Smooth muscle cell (in vitro differentiated cells): ENCODE measurements around the gene ERMP1. TPM values are rescaled to one million over a fixed set of nuclear protein-coding genes. Genes with fewer than 3 reads are reported as not detected.
"Not testable (repeated sequence)": the region's sequence is repeated elsewhere in the genome, so short reads cannot be mapped to it uniquely, and the experiment has no call there.

Experiments
- DNase-seq: peaks from one replicate; lab custom pipeline; 2025; ENCODE audit not compliant: unreplicated experiment; lab: John Stamatoyannopoulos, UW
- H2AFZ ChIP-seq: fragments of 200-600 bp; sonication (generic); 2 replicates; pipeline ENCODE4 v1.6.0; 2016; ENCODE audit warnings: antibody characterized with exemption, low read depth, mild to moderate bottlenecking
- H3F3A ChIP-seq: fragments of 200-600 bp; sonication (generic); 2 replicates; pipeline ENCODE4 v1.6.0; 2017; ENCODE audit warnings: antibody characterized with exemption, low read depth
- H3K27ac ChIP-seq: fragments of 200-600 bp; sonication (generic); 2 replicates; pipeline ENCODE4 v1.5.1; 2016; ENCODE audit warnings: low read depth, mild to moderate bottlenecking
- H3K27me3 ChIP-seq: fragments of 200-600 bp; sonication (generic); 2 replicates; pipeline ENCODE4 v1.6.1; 2016; ENCODE audit warnings: low read depth, mild to moderate bottlenecking
- H3K36me3 ChIP-seq: fragments of 200-600 bp; sonication (generic); 2 replicates; pipeline ENCODE4 v1.5.1; 2016; ENCODE audit warnings: low read depth
- H3K4me1 ChIP-seq: fragments of 200-600 bp; sonication (generic); 2 replicates; pipeline ENCODE4 v1.5.1; 2016; ENCODE audit warnings: low read depth
- H3K4me2 ChIP-seq: fragments of 200-600 bp; sonication (generic); 2 replicates; pipeline ENCODE4 v1.6.0; 2016; ENCODE audit warnings: mild to moderate bottlenecking
- H3K4me3 ChIP-seq: fragments of 200-600 bp; sonication (generic); 2 replicates; pipeline ENCODE4 v1.5.1; 2016; ENCODE audit warnings: mild to moderate bottlenecking
- H3K79me2 ChIP-seq: fragments of 200-600 bp; sonication (generic); 2 replicates; pipeline ENCODE4 v1.6.0; 2016; ENCODE audit warnings: low read depth, mild to moderate bottlenecking
- H3K9ac ChIP-seq: fragments of 200-600 bp; sonication (generic); 2 replicates; pipeline ENCODE4 v1.6.0; 2016; ENCODE audit warnings: low read depth
- H3K9me3 ChIP-seq: fragments of 200-600 bp; sonication (generic); replicated peaks from 2 replicates; pipeline ENCODE4 v1.5.1; 2016; ENCODE audit warnings: low read depth
- H4K20me1 ChIP-seq: fragments of 200-600 bp; sonication (generic); 2 replicates; pipeline ENCODE4 v1.6.0; 2016; ENCODE audit warnings: low read depth
- CTCF ChIP-seq: fragments of 200-600 bp; sonication (generic); IDR thresholded peaks from 2 replicates; pipeline ENCODE4 v1.5.1; 2017; ENCODE audit warnings: borderline replicate concordance, mild to moderate bottlenecking, antibody characterized with exemption; ENCODE audit not compliant: insufficient read depth, poor library complexity, severe bottlenecking
- WGBS: methylation state at CpG from one replicate; pipeline ENCODE4 v1.1.7; 2016; ENCODE audit warnings: low lambda C conversion rate; 5-methylcytosine and 5-hydroxymethylcytosine counted together
- polyA plus RNA-seq: library from polyadenylated mRNA; unstranded; fragments of >200 nt; fragmentation: Nextera tagmentation; extraction: Ambion mirVana; gene quantifications from 2 replicates; pipeline ENCODE4 v1.2.1, GENCODE V29; 2016
- total RNA-seq: library from RNA; depleted of rRNA; stranded (reverse); fragments of >200 nt; gene quantifications from 2 replicates; pipeline ENCODE4 v1.2.3, GENCODE V29; 2014

ERMP1 gene
- total and polyA plus RNA-seq, 2 experiments from 2014 or later, result 2.1 to 10.7 TPM

DNA sequence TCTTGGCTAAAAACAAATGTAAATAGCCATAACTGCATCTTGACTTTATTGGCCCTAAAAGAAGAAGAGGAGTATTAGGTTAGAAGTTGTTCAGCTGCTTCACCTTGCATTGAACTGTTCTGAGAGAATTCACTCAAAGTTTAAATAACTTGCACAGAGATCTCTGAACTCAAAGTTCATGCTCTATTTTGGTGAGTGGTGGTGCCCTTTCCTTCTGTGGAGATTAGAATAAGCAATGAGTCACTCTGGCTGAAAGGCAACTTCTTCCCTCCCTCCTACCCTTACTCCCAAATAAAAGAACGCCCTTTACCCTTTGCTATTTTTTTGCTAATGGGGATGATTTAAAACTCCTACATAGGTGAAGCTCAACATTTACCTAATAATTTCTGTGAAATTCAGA is 48.9 kb downstream of the ERMP1 start:
- Histone ChIP-seq H3K79me2 (no peaks in the 10 kb centered on the region), H3K27ac (no peak overlapping the region)
- 77% methylated on average over 1 of the region's 1 CpG for WGBS

DNA sequence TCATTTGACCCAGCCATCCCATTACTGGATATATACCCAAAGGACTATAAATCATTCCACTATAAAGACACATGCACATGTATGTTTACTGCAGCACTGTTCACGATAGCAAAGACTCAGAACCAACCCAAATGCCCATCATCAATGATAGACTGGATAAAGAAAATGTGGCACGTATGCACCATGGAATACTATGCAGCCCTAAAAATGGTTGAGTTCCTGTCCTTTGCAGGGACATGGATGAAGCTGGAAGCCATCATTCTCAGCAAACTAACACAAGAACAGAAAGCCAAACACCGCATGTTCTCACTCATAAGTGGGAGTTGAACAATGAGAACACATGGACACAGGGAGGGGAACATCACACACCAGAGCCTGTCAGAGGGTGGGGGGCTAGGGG is 49.5 kb downstream of the ERMP1 start:
- H3K4me1 ChIP-seq, H3K4me2 ChIP-seq, H3K27me3 ChIP-seq, DNase-seq, H3K9ac ChIP-seq, H3K4me3 ChIP-seq, H4K20me1 ChIP-seq, H3F3A ChIP-seq, H3K27ac ChIP-seq, H3K79me2 ChIP-seq, H3K9me3 ChIP-seq, H2AFZ ChIP-seq: not testable (repeated sequence)
- WGBS, result 94% methylated on average over 3 of the region's 3 CpGs
- H3K36me3 ChIP-seq, result peaks cover 16% of the 10 kb centered on the region

More for the DNA sequence above, 48.9 kb downstream of the ERMP1 start:
- H3K9ac ChIP-seq, result no peak overlapping the region
- no peak overlapping the region for H3K4me2 ChIP-seq
- H3K4me1 ChIP-seq, result no peaks in the 10 kb centered on the region
- no peaks in the 10 kb centered on the region for H4K20me1 ChIP-seq
- no peak overlapping the region for H3K4me3 ChIP-seq
- no peak for DNase-seq
- no peak for TF ChIP-seq CTCF
- H3F3A ChIP-seq, result no peaks in the 10 kb centered on the region
- no peaks in the 10 kb centered on the region for H3K9me3 ChIP-seq
- H3K36me3 ChIP-seq, result peaks cover 10% of the 10 kb centered on the region
- H2AFZ ChIP-seq, result no peak overlapping the region
- H3K27me3 ChIP-seq, result no peaks in the 10 kb centered on the region

DNA sequence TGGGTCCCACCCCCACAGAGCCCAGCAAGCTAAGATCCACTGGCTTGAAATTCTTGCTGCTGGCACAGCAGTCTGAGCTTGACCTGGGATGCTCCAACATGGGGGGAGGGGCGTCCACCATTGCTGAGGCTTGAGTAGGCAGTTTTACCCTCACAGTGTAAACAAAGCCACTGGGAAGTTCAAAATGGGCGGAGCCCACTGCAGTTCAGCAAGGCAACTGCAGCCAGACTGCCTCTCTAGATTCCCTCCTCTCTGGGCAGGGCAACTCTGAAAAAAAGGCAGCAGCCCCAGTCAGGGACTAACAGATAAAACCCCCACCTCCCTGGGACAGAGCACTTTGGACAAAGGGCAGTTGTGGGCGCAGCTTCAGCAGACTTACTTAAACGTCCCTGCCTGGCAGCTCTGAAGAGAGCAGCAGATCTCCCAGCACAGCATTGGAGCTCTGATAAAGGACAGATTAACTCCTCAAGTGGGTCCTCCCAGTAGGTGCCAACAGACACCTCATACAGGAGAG is 53.2 kb downstream of the ERMP1 start:
- peaks cover 10% of the 10 kb centered on the region for H3K9me3 ChIP-seq
- not testable (repeated sequence) for H3K4me3 ChIP-seq, H3K27ac ChIP-seq, DNase-seq, H3F3A ChIP-seq, H3K4me1 ChIP-seq, H2AFZ ChIP-seq, H3K27me3 ChIP-seq, H3K4me2 ChIP-seq, H4K20me1 ChIP-seq, H3K9ac ChIP-seq, H3K79me2 ChIP-seq
- 96% methylated on average over 4 of the region's 4 CpGs for WGBS
- H3K36me3 ChIP-seq, result peaks cover 45% of the 10 kb centered on the region

- Histone ChIP-seq H4K20me1 (no peaks in the 10 kb centered on the region), H3F3A (no peaks in the 10 kb centered on the region), H3K27ac (no peak overlapping the region), H3K9ac (no peak overlapping the region), H3K4me3 (no peak overlapping the region), H3K79me2 (no peaks in the 10 kb centered on the region), H2AFZ (no peak overlapping the region), H3K36me3 (peaks cover 53% of the 10 kb centered on the region), H3K27me3 (no peaks in the 10 kb centered on the region), H3K9me3 (peaks cover 10% of the 10 kb centered on the region), H3K4me1 (no peaks in the 10 kb centered on the region), H3K4me2 (no peak overlapping the region)
- no peak for TF ChIP-seq CTCF
- no peak for DNase-seq
- WGBS, result 90% methylated on average over 1 of the region's 1 CpG
Observed at GRCh38 chr9:5778805-5779204, 54.1 kb downstream of the ERMP1 start.
